GM12878 (cell line): ENCODE data around the gene SLC38A5.

Experiments used
- CTCF ChIP-seq, 3 experiments: IDR thresholded peaks in 2 of 3; conservative IDR thresholded peaks in 1 of 3; 2 replicates each; pipeline ENCODE4 v1.5.1; 2011; ENCODE audit warnings: low read depth in 3 of 3, low read length in 3 of 3, mild to moderate bottlenecking in 3 of 3, control low read depth in 2 of 3, moderate library complexity in 2 of 3, inconsistent platforms in 1 of 3, mixed read lengths in 1 of 3; ENCODE audit not compliant: control insufficient read depth in 2 of 3, insufficient read depth in 1 of 3; ENCODE audit errors: extremely low read depth in 1 of 3
- FOXK2 ChIP-seq: fragments of 450-650 bp; IDR thresholded peaks from 2 replicates; pipeline ENCODE4 v1.6.1; 2017; ENCODE audit warnings: mild to moderate bottlenecking, moderate library complexity
- HDAC2 ChIP-seq: fragments of 200-600 bp; sonication (generic); IDR thresholded peaks from 2 replicates; pipeline ENCODE4 v1.6.1; 2017
- POLR2A ChIP-seq: IDR thresholded peaks from 2 replicates; pipeline ENCODE4 v1.6.1; 2011; ENCODE audit warnings: low read depth, mild to moderate bottlenecking, low read length

DNA sequence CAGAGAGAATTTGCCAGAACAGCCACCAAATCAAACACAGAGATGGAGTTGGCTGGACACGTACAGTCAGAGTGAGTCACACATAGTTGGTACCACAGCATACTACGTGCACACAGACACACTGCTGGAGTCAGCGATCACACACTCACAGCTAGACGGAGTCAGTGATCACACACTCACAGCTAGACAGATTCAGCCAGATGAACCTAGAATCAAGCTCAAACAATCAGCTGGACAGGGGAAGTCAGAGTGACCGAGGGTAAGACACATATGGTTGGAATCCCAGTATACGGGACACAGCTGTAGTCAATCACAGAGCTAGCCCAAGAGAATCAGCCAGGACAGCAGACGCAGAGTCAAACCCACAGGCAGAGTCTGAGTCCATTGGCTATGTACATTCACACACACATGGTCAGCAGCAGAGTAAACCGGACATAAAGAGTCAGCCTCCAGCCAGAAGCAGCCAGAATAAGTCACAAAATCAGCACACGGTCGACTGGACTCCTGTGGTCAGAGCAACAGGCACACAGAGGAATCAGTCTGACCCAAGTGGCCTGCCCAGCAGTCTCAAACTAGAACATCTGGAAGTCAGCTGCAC lies 4.6 kb downstream of the SLC38A5 start:
- no peak for TF ChIP-seq HDAC2
- no peak for TF ChIP-seq POLR2A
- no peak for TF ChIP-seq CTCF (IDR thresholded peaks at IDR 0.05 in 2 of 3, conservative IDR thresholded peaks at IDR 0.05 in 1 of 3; ENCODE audit: control insufficient read depth in 2 of 3, extremely low read depth in 1 of 3, insufficient read depth in 1 of 3, low read depth in 3 of 3, low read length in 3 of 3)
- TF ChIP-seq FOXK2 = no peak
